Measurements from ENCODE around the gene GUCY1A1. TPM values are rescaled to one million over a fixed set of nuclear protein-coding genes. Genes with fewer than 3 reads are reported as not detected.

GUCY1A1 gene
- total RNA-seq, 1 donor = not detected

DNA sequence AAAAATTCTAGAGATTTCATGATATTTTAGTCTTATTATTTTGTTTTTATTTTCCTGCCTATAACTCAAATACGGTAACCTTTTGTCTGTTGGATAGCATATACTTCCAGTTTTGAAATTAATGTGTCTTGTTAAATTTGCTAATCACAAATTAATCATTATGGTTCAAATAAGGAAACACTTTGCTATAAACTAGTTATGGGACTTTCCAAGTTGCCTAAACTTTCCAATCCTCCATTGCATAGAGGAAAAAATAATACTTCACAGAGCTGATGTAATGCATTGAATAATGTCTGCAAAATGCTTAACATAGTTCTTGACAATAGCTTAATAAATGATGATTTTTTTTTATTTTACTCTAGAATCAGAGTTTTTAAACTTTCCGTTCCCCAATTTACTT, 96.9 kb downstream of the GUCY1A1 start:
- no peak for DNase-seq (ENCODE audit: insufficient read length, low spot score, missing footprints)
- no peak overlapping the region for H3K4me3 ChIP-seq (ENCODE audit: insufficient read depth, low read length)
- TF ChIP-seq CTCF (IDR thresholded peaks at IDR 0.05; ENCODE audit: extremely low read depth, low read depth, low read length) = no peak
- no peak overlapping the region for H2AFZ ChIP-seq (ENCODE audit: low read length)
- H3K36me3 ChIP-seq (ENCODE audit: insufficient read depth, low read length) = no peaks in the 10 kb centered on the region
- H3K27me3 ChIP-seq (ENCODE audit: insufficient read depth, low read length) = no peaks in the 10 kb centered on the region
- H3K4me2 ChIP-seq (ENCODE audit: insufficient read depth, low read length) = no peak overlapping the region
- H4K20me1 ChIP-seq (ENCODE audit: insufficient read depth, low read length) = no peaks in the 10 kb centered on the region
- no peak overlapping the region for H3K27ac ChIP-seq (ENCODE audit: low read depth, low read length)
- no peaks in the 10 kb centered on the region for H3K9me3 ChIP-seq (ENCODE audit: low read depth, low read length)
- no peaks in the 10 kb centered on the region for H3K79me2 ChIP-seq (ENCODE audit: insufficient read depth, low read length)
- H3K4me1 ChIP-seq (ENCODE audit: insufficient read depth, low read length) = peaks cover 3% of the 10 kb centered on the region

- Histone ChIP-seq H3K4me1 (ENCODE audit: insufficient read depth, low read length) (no peaks in the 10 kb centered on the region), H3K27me3 (ENCODE audit: insufficient read depth, low read length) (no peaks in the 10 kb centered on the region), H4K20me1 (ENCODE audit: insufficient read depth, low read length) (no peaks in the 10 kb centered on the region), H3K36me3 (ENCODE audit: insufficient read depth, low read length) (no peaks in the 10 kb centered on the region), H3K27ac (ENCODE audit: low read depth, low read length) (no peak overlapping the region), H3K4me3 (ENCODE audit: insufficient read depth, low read length) (no peak overlapping the region), H3K9me3 (ENCODE audit: low read depth, low read length) (no peaks in the 10 kb centered on the region), H2AFZ (ENCODE audit: low read length) (no peak overlapping the region), H3K79me2 (ENCODE audit: insufficient read depth, low read length) (no peaks in the 10 kb centered on the region), H3K4me2 (ENCODE audit: insufficient read depth, low read length) (no peak overlapping the region)
- no peak for TF ChIP-seq CTCF (IDR thresholded peaks at IDR 0.05; ENCODE audit: extremely low read depth, low read depth, low read length)
- no peak for DNase-seq (ENCODE audit: insufficient read length, low spot score, missing footprints)
These were observed 98.5 kb downstream of the GUCY1A1 start for GRCh38 chr4:155765149-155765548.

- no peak overlapping the region for H2AFZ ChIP-seq (ENCODE audit: low read length)
- TF ChIP-seq CTCF (IDR thresholded peaks at IDR 0.05; ENCODE audit: extremely low read depth, low read depth, low read length) = no peak
- H3K4me1 ChIP-seq (ENCODE audit: insufficient read depth, low read length) = no peaks in the 10 kb centered on the region
- no peaks in the 10 kb centered on the region for H3K36me3 ChIP-seq (ENCODE audit: insufficient read depth, low read length)
- no peak overlapping the region for H3K4me2 ChIP-seq (ENCODE audit: insufficient read depth, low read length)
- H3K79me2 ChIP-seq (ENCODE audit: insufficient read depth, low read length) = no peaks in the 10 kb centered on the region
- DNase-seq (ENCODE audit: insufficient read length, low spot score, missing footprints) = no peak
- no peaks in the 10 kb centered on the region for H3K9me3 ChIP-seq (ENCODE audit: low read depth, low read length)
- no peak overlapping the region for H3K4me3 ChIP-seq (ENCODE audit: insufficient read depth, low read length)
- no peak overlapping the region for H3K27ac ChIP-seq (ENCODE audit: low read depth, low read length)
- no peaks in the 10 kb centered on the region for H4K20me1 ChIP-seq (ENCODE audit: insufficient read depth, low read length)
- H3K27me3 ChIP-seq (ENCODE audit: insufficient read depth, low read length) = no peaks in the 10 kb centered on the region
These were observed 100.0 kb downstream of the GUCY1A1 start for GRCh38 chr4:155766622-155767021.

DNA sequence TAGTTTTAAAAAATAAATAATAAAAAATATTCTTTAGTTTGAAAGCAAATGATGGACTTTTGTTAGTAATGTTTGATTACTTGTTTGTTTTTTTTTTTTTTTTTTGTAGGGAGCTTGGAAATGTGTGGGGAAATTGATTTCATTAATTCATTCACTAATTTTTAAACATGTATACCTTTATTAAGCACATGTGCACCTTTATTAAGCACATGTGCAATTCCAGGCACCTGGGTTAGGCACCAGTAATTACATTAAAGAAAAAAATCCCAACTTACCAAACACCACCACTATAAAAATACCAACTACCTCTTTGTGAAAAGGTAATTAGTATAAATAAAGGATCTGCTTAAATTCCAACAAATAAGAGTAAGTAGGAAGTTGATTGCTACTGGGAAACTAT, 101.7 kb downstream of the GUCY1A1 start:
- no peak overlapping the region for H3K27ac ChIP-seq (ENCODE audit: low read depth, low read length)
- no peak overlapping the region for H2AFZ ChIP-seq (ENCODE audit: low read length)
- H3K4me1 ChIP-seq (ENCODE audit: insufficient read depth, low read length) = no peaks in the 10 kb centered on the region
- no peaks in the 10 kb centered on the region for H3K9me3 ChIP-seq (ENCODE audit: low read depth, low read length)
- H3K4me2 ChIP-seq (ENCODE audit: insufficient read depth, low read length) = no peak overlapping the region
- no peaks in the 10 kb centered on the region for H4K20me1 ChIP-seq (ENCODE audit: insufficient read depth, low read length)
- no peaks in the 10 kb centered on the region for H3K36me3 ChIP-seq (ENCODE audit: insufficient read depth, low read length)
- TF ChIP-seq CTCF (IDR thresholded peaks at IDR 0.05; ENCODE audit: extremely low read depth, low read depth, low read length) = no peak
- H3K27me3 ChIP-seq (ENCODE audit: insufficient read depth, low read length) = no peaks in the 10 kb centered on the region
- DNase-seq (ENCODE audit: insufficient read length, low spot score, missing footprints) = no peak
- no peak overlapping the region for H3K4me3 ChIP-seq (ENCODE audit: insufficient read depth, low read length)
- H3K79me2 ChIP-seq (ENCODE audit: insufficient read depth, low read length) = no peaks in the 10 kb centered on the region

All from osteoblast (primary cell).